Gastroesophageal sphincter (tissue), 4 donors: ENCODE data around the gene L3MBTL3. TPM values are rescaled to one million over a fixed set of nuclear protein-coding genes. Genes with fewer than 3 reads are reported as not detected.

ENCODE experiments used
- ATAC-seq: fragments of 150-250 bp; one replicate; pipeline ENCODE4 v1.9.1; 2016; ENCODE audit warnings: mild to moderate bottlenecking, moderate library complexity
- H3K27ac ChIP-seq, 4 donors: fragments of 200-600 bp; sonication (generic) in 3 of 4; 1 replicate in 3 of 4; 2 replicates in 1 of 4; pipeline ENCODE4 v1.5.1; 2016 to 2019
- H3K27me3 ChIP-seq: fragments of 200-600 bp; sonication (generic); one replicate; pipeline ENCODE4 v1.5.1; 2019
- H3K36me3 ChIP-seq, 2 donors: fragments of 200-600 bp; sonication (generic); one replicate each; pipeline ENCODE4 v1.5.1; 2019; ENCODE audit warnings: control low read depth in 1 of 2
- H3K4me1 ChIP-seq, 3 donors: fragments of 200-600 bp; sonication (generic); 1 replicate in 2 of 3; 2 replicates in 1 of 3; pipeline ENCODE4 v1.5.1; 2016 to 2019; ENCODE audit warnings: control low read depth in 2 of 3
- H3K4me3 ChIP-seq, 2 donors: fragments of 200-600 bp; sonication (generic); one replicate each; pipeline ENCODE4 v1.5.1; 2019; ENCODE audit warnings: mild to moderate bottlenecking in 1 of 2, moderate library complexity in 1 of 2
- H3K9me3 ChIP-seq, 3 donors: fragments of 200-600 bp; sonication (generic); one replicate each; pipeline ENCODE4 v1.5.1; 2017 to 2019; ENCODE audit warnings: control low read depth in 2 of 3
- EP300 ChIP-seq: sonication (generic); formaldehyde crosslinking; IDR thresholded peaks from one replicate; pipeline ENCODE4 v1.6.1; 2017; ENCODE audit warnings: antibody characterized with exemption, mild to moderate bottlenecking
- POLR2A ChIP-seq, 2 donors: fragments of 450-650 bp; IDR thresholded peaks; one replicate each; pipeline ENCODE4 v1.6.1; 2017; ENCODE audit warnings: antibody characterized with exemption in 2 of 2, mild to moderate bottlenecking in 2 of 2, moderate library complexity in 1 of 2
- POLR2AphosphoS5 ChIP-seq: sonication (generic); formaldehyde crosslinking; IDR thresholded peaks from one replicate; pipeline ENCODE4 v1.6.1; 2017; ENCODE audit warnings: antibody characterized with exemption
- WGBS, 2 donors: methylation state at CpG; one replicate each; pipeline ENCODE4 v1.1.5; 2018; ENCODE audit warnings: low coverage in 1 of 2; 5-methylcytosine and 5-hydroxymethylcytosine counted together
- total RNA-seq, 4 donors: library from RNA; depleted of rRNA; stranded (reverse); fragments of >200 nt; gene quantifications; one replicate each; pipeline ENCODE4 v1.1.0, GENCODE V29; 2016
- TF ChIP-seq, protein P1 (sequence below), 4 experiments: fragments of 200-600 bp in 2 of 4; fragments of 450-650 bp in 2 of 4; sonication (generic) in 1 of 4; IDR thresholded peaks; one replicate each; pipeline ENCODE4 v1.5.1; 2017 to 2019; ENCODE audit warnings: antibody characterized with exemption in 4 of 4, mild to moderate bottlenecking in 2 of 4, moderate library complexity in 2 of 4

Gene L3MBTL3
- total RNA-seq, 4 donors from 2014 or later: 3.6 to 6.3 (median 4.8) TPM

DNA sequence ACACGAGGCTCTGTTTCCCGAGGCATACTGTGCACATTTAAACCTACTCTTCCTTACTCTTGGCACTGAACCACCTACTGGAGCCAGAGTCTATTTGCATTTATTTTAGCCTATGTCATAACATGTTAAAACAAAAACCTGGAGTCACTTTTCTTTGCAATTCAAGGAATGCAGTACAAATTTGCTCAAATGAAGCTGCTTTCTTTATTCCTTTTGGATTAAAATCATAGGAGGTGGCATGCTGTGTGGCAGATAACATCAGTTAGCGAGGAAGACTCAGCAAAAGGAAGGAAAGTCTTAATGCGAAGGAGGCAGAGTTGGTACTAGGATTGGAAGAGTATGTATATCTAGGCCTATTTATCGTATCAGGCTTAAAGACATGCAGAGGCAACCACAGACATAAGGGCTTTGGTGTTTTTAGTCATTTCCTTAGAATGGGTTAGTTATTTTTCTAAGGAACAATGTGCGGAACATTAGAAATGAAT lies 111.4 kb downstream of the L3MBTL3 start:
- TF ChIP-seq POLR2AphosphoS5: no peak
- no peak for TF ChIP-seq EP300
- no peak for TF ChIP-seq POLR2A (IDR thresholded peaks at IDR 0.05)
- TF ChIP-seq, protein P1, sequence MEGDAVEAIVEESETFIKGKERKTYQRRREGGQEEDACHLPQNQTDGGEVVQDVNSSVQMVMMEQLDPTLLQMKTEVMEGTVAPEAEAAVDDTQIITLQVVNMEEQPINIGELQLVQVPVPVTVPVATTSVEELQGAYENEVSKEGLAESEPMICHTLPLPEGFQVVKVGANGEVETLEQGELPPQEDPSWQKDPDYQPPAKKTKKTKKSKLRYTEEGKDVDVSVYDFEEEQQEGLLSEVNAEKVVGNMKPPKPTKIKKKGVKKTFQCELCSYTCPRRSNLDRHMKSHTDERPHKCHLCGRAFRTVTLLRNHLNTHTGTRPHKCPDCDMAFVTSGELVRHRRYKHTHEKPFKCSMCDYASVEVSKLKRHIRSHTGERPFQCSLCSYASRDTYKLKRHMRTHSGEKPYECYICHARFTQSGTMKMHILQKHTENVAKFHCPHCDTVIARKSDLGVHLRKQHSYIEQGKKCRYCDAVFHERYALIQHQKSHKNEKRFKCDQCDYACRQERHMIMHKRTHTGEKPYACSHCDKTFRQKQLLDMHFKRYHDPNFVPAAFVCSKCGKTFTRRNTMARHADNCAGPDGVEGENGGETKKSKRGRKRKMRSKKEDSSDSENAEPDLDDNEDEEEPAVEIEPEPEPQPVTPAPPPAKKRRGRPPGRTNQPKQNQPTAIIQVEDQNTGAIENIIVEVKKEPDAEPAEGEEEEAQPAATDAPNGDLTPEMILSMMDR (IDR thresholded peaks at IDR 0.05): no peak
- Histone ChIP-seq H3K36me3 (no peaks in the 10 kb centered on the region), H3K9me3 (no peaks in the 10 kb centered on the region), H3K27ac (no peak overlapping the region), H3K4me1 (no peaks in the 10 kb centered on the region), H3K4me3 (no peak overlapping the region), H3K27me3 (no peaks in the 10 kb centered on the region)
- ATAC-seq: no peak
- 83% methylated on average over 6 of the region's 6 CpGs for WGBS, 2 donors

DNA sequence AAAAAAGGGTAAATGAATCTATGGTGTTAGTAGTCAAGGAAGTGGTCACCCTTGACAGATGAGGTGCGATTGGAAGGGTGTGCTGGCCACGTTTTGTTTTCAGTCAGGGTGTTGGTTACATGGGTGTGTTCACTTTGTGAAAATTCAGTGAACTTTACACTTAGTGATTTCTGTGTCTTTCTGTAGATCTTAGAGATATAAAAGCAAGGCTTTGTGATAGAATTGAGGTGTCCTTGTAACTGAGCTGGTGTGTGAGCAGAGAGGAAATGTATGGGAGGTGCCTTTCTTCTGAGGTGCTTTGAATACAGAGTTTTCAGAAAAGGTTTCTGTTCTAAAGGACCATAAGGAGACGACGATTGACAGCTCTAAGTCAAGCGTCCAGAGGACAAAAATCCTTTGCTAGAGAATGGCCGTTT lies 113.9 kb downstream of the L3MBTL3 start:
- Histone ChIP-seq H3K4me3 (no peak overlapping the region), H3K27ac (no peak overlapping the region), H3K27me3 (no peaks in the 10 kb centered on the region), H3K9me3 (no peaks in the 10 kb centered on the region), H3K4me1 (no peaks in the 10 kb centered on the region), H3K36me3 (peaks cover 0 to 13% of the 10 kb centered on the region in 2 donors)
- 68 to 78% methylated on average over 6 of the region's 6 CpGs for WGBS, 2 donors
- no peak for ATAC-seq
- no peak for TF ChIP-seq POLR2AphosphoS5
- no peak for TF ChIP-seq EP300
- TF ChIP-seq, protein P1 (IDR thresholded peaks at IDR 0.05): no peak
- TF ChIP-seq POLR2A (IDR thresholded peaks at IDR 0.05): no peak

DNA sequence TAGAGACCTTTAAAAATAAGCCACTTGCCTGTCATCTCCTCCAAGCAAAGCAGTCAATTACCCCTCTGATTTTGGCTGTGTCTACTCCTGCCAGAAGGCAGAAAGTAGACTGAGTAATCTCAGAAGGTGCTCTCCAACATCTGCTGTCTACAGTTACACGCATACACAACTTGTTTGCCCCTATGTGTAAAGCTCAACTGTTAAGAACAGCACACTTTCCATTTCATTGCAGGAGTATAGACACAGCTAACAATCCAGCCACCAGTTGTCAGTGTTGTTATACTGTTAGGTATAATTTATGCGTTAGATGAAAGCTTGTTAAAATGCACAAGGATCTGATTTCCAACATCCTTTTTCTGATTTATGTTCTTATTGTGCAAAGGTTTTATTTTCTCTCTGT lies 116.2 kb downstream of the L3MBTL3 start:
- Histone ChIP-seq H3K4me3 (no peak overlapping the region), H3K9me3 (no peaks in the 10 kb centered on the region), H3K36me3 (peaks cover 0 to 13% of the 10 kb centered on the region in 2 donors), H3K27ac (no peak overlapping the region), H3K4me1 (no peaks in the 10 kb centered on the region), H3K27me3 (no peaks in the 10 kb centered on the region)
- ATAC-seq: no peak
- no peak for TF ChIP-seq POLR2AphosphoS5
- no peak for TF ChIP-seq POLR2A (IDR thresholded peaks at IDR 0.05)
- TF ChIP-seq EP300: no peak
- TF ChIP-seq, protein P1 (IDR thresholded peaks at IDR 0.05): no peak
- WGBS, 2 donors: 69 to 82% methylated on average over 1 to 2 of the region's 2 CpGs

DNA sequence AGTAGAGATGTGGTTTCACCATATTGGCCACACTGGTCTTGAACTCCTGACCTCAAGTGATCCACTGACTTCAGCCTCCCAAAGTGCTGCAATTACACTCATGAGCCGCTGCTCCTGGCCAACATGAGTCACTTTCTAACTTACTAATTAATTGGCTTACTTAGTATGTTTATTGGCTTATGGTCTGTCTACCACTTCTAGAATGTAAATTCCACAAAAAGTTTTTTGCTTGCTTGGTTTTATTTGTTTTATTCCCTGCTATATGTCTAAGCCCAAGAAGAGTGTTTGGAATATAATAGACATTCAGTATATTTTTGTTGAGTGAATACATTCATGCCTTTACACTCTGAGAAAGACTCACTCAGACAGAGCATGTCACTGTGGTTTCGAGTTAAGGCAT lies 118.4 kb downstream of the L3MBTL3 start:
- H3K9me3 ChIP-seq: no peaks in the 10 kb centered on the region
- H3K36me3 ChIP-seq: peaks cover 0 to 17% of the 10 kb centered on the region in 2 donors
- no peak overlapping the region for H3K27ac ChIP-seq
- TF ChIP-seq POLR2A (IDR thresholded peaks at IDR 0.05) (no peak), POLR2AphosphoS5 (no peak), EP300 (no peak)
- TF ChIP-seq, protein P1 (IDR thresholded peaks at IDR 0.05): no peak
- no peaks in the 10 kb centered on the region for H3K27me3 ChIP-seq
- no peak overlapping the region for H3K4me3 ChIP-seq
- no peaks in the 10 kb centered on the region for H3K4me1 ChIP-seq
- 64 to 86% methylated on average over 2 of the region's 2 CpGs for WGBS, 2 donors
- ATAC-seq: no peak

DNA sequence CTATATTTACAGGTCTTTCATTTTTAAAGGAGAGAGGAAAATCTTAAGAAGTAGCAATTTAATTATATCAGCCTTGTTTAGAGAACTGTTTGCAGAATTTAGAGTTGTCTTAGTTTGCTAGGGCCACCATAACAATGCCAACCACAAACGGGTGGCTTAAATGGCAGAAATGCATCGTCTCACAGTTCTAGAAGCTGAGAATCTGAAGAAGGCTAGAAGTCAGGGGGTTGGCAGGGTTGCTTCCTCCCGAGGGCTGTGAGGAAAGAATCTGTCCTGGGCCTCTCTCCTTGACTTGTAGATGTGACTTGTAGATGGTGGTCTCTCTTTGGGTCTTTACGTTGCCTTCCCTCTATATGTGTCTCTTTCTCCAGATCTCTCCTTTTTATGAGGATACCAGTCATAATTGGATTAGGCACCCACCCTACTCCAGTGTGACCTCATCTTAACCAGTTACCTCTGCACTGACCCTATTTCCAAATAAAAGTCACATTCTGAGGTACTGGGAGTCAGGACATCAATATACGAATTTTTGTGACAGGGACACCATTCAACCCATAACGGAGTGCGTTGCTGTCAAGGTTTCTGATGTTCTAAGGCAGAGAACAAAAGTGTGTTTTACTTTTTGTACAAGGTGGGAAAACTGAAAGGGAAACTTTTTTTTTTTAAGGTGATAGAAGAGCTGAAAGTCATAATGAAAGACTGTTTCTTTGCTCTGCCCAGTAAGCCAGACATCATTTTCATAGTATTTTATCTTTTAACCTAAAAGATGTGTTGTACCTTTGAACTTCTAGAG lies 119.9 kb downstream of the L3MBTL3 start:
- WGBS, 2 donors: 73 to 88% methylated on average over 5 to 7 of the region's 7 CpGs
- TF ChIP-seq, protein P1 (IDR thresholded peaks at IDR 0.05): no peak
- TF ChIP-seq POLR2A (IDR thresholded peaks at IDR 0.05): no peak
- TF ChIP-seq POLR2AphosphoS5: no peak
- TF ChIP-seq EP300: no peak
- no peak overlapping the region for H3K4me3 ChIP-seq
- no peaks in the 10 kb centered on the region for H3K27me3 ChIP-seq
- no peak overlapping the region for H3K27ac ChIP-seq
- peaks cover 0 to 20% of the 10 kb centered on the region in 2 donors for H3K36me3 ChIP-seq
- ATAC-seq: no peak
- no peaks in the 10 kb centered on the region for H3K9me3 ChIP-seq
- H3K4me1 ChIP-seq: no peaks in the 10 kb centered on the region
